Testis (tissue), 2 donors: ENCODE measurements around the gene EYA3.

Source experiments
- CTCF ChIP-seq, 3 experiments: fragments of 450-650 bp in 2 of 3; fragments of 200-600 bp in 1 of 3; sonication (generic) in 1 of 3; IDR thresholded peaks; one replicate each; pipeline ENCODE4 v1.5.1; 2016 to 2019; ENCODE audit warnings: antibody characterized with exemption in 3 of 3, mild to moderate bottlenecking in 2 of 3, moderate library complexity in 1 of 3
- POLR2A ChIP-seq: fragments of 450-650 bp; IDR thresholded peaks from one replicate; pipeline ENCODE4 v1.6.1; 2017; ENCODE audit warnings: antibody characterized with exemption, mild to moderate bottlenecking, moderate library complexity

GRCh38 chr1:27951396-27951795, 137.0 kb downstream of the EYA3 start:
- TF ChIP-seq CTCF (IDR thresholded peaks at IDR 0.05) (no peak), POLR2A (no peak)
